IMR-90 (cell line): ENCODE data around the gene EID3. TPM values are rescaled to one million over a fixed set of nuclear protein-coding genes. Genes with fewer than 3 reads are reported as not detected.

Source experiments
- ATAC-seq: fragments of 200-7000 bp; cut with Tn5 transposase; 2 replicates; pipeline ENCODE4 v1.9.1; 2020; ENCODE audit warnings: low read depth, mild to moderate bottlenecking, moderate library complexity
- BruUV-seq: library from RNA; stranded (reverse); fragments of 400-500 nt; replicated peaks from 2 replicates; lab custom pipeline; 2021; lab: Mats Ljungman, UMichigan
- CTCF ChIA-PET: fragments of 300-600 bp; formaldehyde crosslinking; extraction: SDS; loops from one replicate; lab custom pipeline; 2021; ENCODE audit warnings: antibody characterized with exemption; lab: Yijun Ruan, JAX
- POLR2A ChIA-PET: fragments of 300-600 bp; sonication (Branson Sonifier 250); formaldehyde crosslinking; loops from one replicate; lab custom pipeline; 2022; ENCODE audit warnings: antibody characterized with exemption; ENCODE audit not compliant: unreplicated experiment; lab: Charles Lee
- DNase-seq: peaks from one replicate; pipeline ENCODE4 v3.0.0; 2013
- H2AFZ ChIP-seq: replicated peaks from 2 replicates; pipeline ENCODE3; 2013; ENCODE audit warnings: low read length, mild to moderate bottlenecking; ENCODE audit not compliant: poor library complexity
- H2AK5ac ChIP-seq: 2 replicates; pipeline ENCODE4 v1.6.1; 2013; ENCODE audit warnings: low read depth, low read length, inconsistent platforms
- H2AK9ac ChIP-seq: replicated peaks from 2 replicates; pipeline ENCODE3; 2013; ENCODE audit warnings: mild to moderate bottlenecking, low read depth, low read length, moderate library complexity; ENCODE audit not compliant: poor library complexity
- H2BK120ac ChIP-seq: 2 replicates; pipeline ENCODE4 v1.6.1; 2013; ENCODE audit warnings: low read depth, low read length, inconsistent platforms
- H2BK15ac ChIP-seq: 3 replicates; pipeline ENCODE4 v1.6.1; 2013; ENCODE audit warnings: low read depth, low read length, inconsistent platforms
- H2BK20ac ChIP-seq: 2 replicates; pipeline ENCODE4 v1.6.1; 2013; ENCODE audit warnings: low read depth, mild to moderate bottlenecking, inconsistent platforms, low read length, moderate library complexity
- H2BK5ac ChIP-seq: 2 replicates; pipeline ENCODE4 v1.6.1; 2013; ENCODE audit warnings: mild to moderate bottlenecking, low read depth, low read length, inconsistent platforms; ENCODE audit not compliant: poor library complexity, severe bottlenecking
- H3K14ac ChIP-seq: replicated peaks from 2 replicates; pipeline ENCODE4 v1.6.1; 2013; ENCODE audit warnings: low read depth, low read length, inconsistent platforms
- H3K18ac ChIP-seq: 2 replicates; pipeline ENCODE4 v1.6.1; 2013; ENCODE audit warnings: low read depth, low read length, control low read depth
- H3K23ac ChIP-seq: 2 replicates; pipeline ENCODE4 v1.6.1; 2013; ENCODE audit warnings: low read depth, low read length, inconsistent platforms
- H3K27ac ChIP-seq: 2 replicates; pipeline ENCODE4 v1.5.1; 2013; ENCODE audit warnings: mild to moderate bottlenecking, control low read depth, low read length; ENCODE audit not compliant: insufficient read depth
- H3K27me3 ChIP-seq: 2 replicates; pipeline ENCODE4 v1.6.1; 2013; ENCODE audit warnings: low read length; ENCODE audit not compliant: control insufficient read depth, insufficient read depth
- H3K36me3 ChIP-seq: 2 replicates; pipeline ENCODE4 v1.6.1; 2013; ENCODE audit warnings: low read length, mixed read lengths; ENCODE audit not compliant: control insufficient read depth, insufficient read depth
- H3K4ac ChIP-seq: 2 replicates; pipeline ENCODE4 v1.6.1; 2013; ENCODE audit warnings: low read depth, low read length, inconsistent platforms
- H3K4me1 ChIP-seq: 2 replicates; pipeline ENCODE4 v1.6.1; 2013; ENCODE audit warnings: low read length, mixed read lengths; ENCODE audit not compliant: control insufficient read depth, insufficient read depth
- H3K4me2 ChIP-seq: 2 replicates; pipeline ENCODE4 v1.6.1; 2013; ENCODE audit warnings: low read depth, mild to moderate bottlenecking, control low read depth, low read length, moderate library complexity
- H3K4me3 ChIP-seq: 2 replicates; pipeline ENCODE4 v1.5.1; 2013; ENCODE audit warnings: low read depth, mild to moderate bottlenecking, control low read depth, low read length, moderate library complexity; ENCODE audit not compliant: insufficient read depth
- H3K56ac ChIP-seq: 2 replicates; pipeline ENCODE4 v1.6.1; 2013; ENCODE audit warnings: low read length, inconsistent platforms; ENCODE audit not compliant: insufficient read depth; ENCODE audit errors: extremely low read depth
- H3K79me1 ChIP-seq, 2 experiments: 2 replicates each; pipeline ENCODE4 v1.6.1; 2013; ENCODE audit warnings: low read length in 2 of 2, inconsistent platforms in 1 of 2, low read depth in 1 of 2
- H3K9ac ChIP-seq: 2 replicates; pipeline ENCODE4 v1.6.1; 2013; ENCODE audit warnings: low read depth, low read length, control low read depth
- H3K9me1 ChIP-seq: 2 replicates; pipeline ENCODE4 v1.6.1; 2013; ENCODE audit warnings: low read length, inconsistent platforms; ENCODE audit not compliant: insufficient read depth
- H3K9me3 ChIP-seq: 2 replicates; pipeline ENCODE4 v1.6.1; 2013; ENCODE audit warnings: low read length; ENCODE audit not compliant: control insufficient read depth, insufficient read depth
- H4K20me1 ChIP-seq: 2 replicates; pipeline ENCODE4 v1.6.1; 2013; ENCODE audit warnings: low read length, inconsistent platforms; ENCODE audit not compliant: insufficient read depth
- H4K5ac ChIP-seq: 2 replicates; pipeline ENCODE4 v1.6.1; 2013; ENCODE audit warnings: mild to moderate bottlenecking, low read depth, low read length, control low read depth
- H4K8ac ChIP-seq, 2 experiments: 2 replicates each; pipeline ENCODE4 v1.6.1; 2013; ENCODE audit warnings: low read depth in 2 of 2, low read length in 2 of 2, control low read depth in 1 of 2, inconsistent platforms in 1 of 2
- H4K91ac ChIP-seq: 2 replicates; pipeline ENCODE4 v1.6.1; 2013; ENCODE audit warnings: low read depth, low read length, inconsistent platforms; ENCODE audit not compliant: insufficient read depth
- BHLHE40 ChIP-seq: fragments of 150-350 bp; IDR thresholded peaks from 2 replicates; pipeline ENCODE4 v1.6.1; 2016; ENCODE audit warnings: mild to moderate bottlenecking, low read depth, low read length
- CEBPB ChIP-seq: IDR thresholded peaks from 2 replicates; pipeline ENCODE4 v1.6.1; 2012; ENCODE audit warnings: low read depth, low read length, improper control_type of control experiment
- FOS ChIP-seq: fragments of 150-350 bp; IDR thresholded peaks from 2 replicates; pipeline ENCODE4 v1.6.1; 2016; ENCODE audit warnings: low read depth, low read length
- MAFK ChIP-seq: IDR thresholded peaks from 2 replicates; pipeline ENCODE4 v1.6.1; 2012; ENCODE audit warnings: low read depth, low read length, improper control_type of control experiment
- MAZ ChIP-seq: IDR thresholded peaks from 2 replicates; pipeline ENCODE4 v1.6.1; 2012; ENCODE audit warnings: low read depth, mild to moderate bottlenecking, low read length, improper control_type of control experiment, moderate library complexity, borderline replicate concordance
- POLR2A ChIP-seq: IDR thresholded peaks from 2 replicates; pipeline ENCODE4 v1.6.1; 2012; ENCODE audit warnings: mild to moderate bottlenecking, low read depth, low read length
- RFX5 ChIP-seq: IDR thresholded peaks from 2 replicates; pipeline ENCODE4 v1.8.0; 2012; ENCODE audit warnings: low read depth, mild to moderate bottlenecking, low read length, moderate library complexity
- SMC3 ChIP-seq: fragments of 150-350 bp; IDR thresholded peaks from 2 replicates; pipeline ENCODE4 v1.6.1; 2016; ENCODE audit warnings: low read depth, mild to moderate bottlenecking, antibody characterized with exemption, low read length, moderate library complexity
- WGBS, 2 experiments: methylation state at CpG; one replicate each; pipeline versions ENCODE4 v1.1.5 to v1.1.7; 2013; ENCODE audit warnings: missing lambda C conversion rate in 2 of 2; ENCODE audit not compliant: insufficient read length in 1 of 2; ENCODE audit errors: extremely low coverage in 2 of 2; 5-methylcytosine and 5-hydroxymethylcytosine counted together
- dilution Hi-C: fragments of 300-500 bp; cut with HindIII; formaldehyde crosslinking; loops from one replicate; pipeline ENCODE4 v1.14.3; 2018; ENCODE audit warnings: low sequenced_read_pairs; ENCODE audit not compliant: unreplicated experiment
- in situ Hi-C: fragments of 300-500 bp; cut with MboI; formaldehyde crosslinking; loops from 3 replicates; pipeline ENCODE4 v1.14.3; 2019; ENCODE audit warnings: low sequenced_read_pairs, inconsistent platforms, mixed read lengths
- intact Hi-C: fragments of 100-400 bp; cut with micrococcal nuclease; formaldehyde crosslinking; loops from 2 replicates; pipeline ENCODE4 v1.10.0; 2022
- polyA plus RNA-seq, 3 experiments: library from polyadenylated mRNA; depleted of rRNA; stranded (reverse); fragments of >200 nt; gene quantifications; 2 replicates each; pipeline ENCODE4 v1.2.3, GENCODE V29; 2012; ENCODE audit warnings: low replicate concordance in 1 of 3
- total RNA-seq: library from RNA; depleted of rRNA; stranded (reverse); fragments of >200 nt; gene quantifications from 2 replicates; pipeline ENCODE4 v1.2.3, GENCODE V29; 2012

EID3 gene
- total and polyA plus RNA-seq, 2 of the 4 experiments (the other 2 are of a cell fraction) = 2.2 to 4.1 TPM

GRCh38 chr12:104328790-104329189 lies 25.3 kb downstream of the EID3 start:
- H3K9me3 ChIP-seq = no peaks in the 10 kb centered on the region
- no peak overlapping the region for H3K4ac ChIP-seq
- no peak overlapping the region for H3K56ac ChIP-seq
- no peak overlapping the region for H3K4me3 ChIP-seq
- no peak overlapping the region for H3K4me2 ChIP-seq
- H4K91ac ChIP-seq = no peak overlapping the region
- peaks cover 17 to 38% of the 10 kb centered on the region in 2 experiments for H3K79me1 ChIP-seq
- no peak overlapping the region for H3K23ac ChIP-seq
- intact Hi-C loops (loop anchor here (10.0 kb wide), 1 partner anchor 384 kb away; no protein-coding TSS in a partner anchor), dilution Hi-C loops (no loop called here), in situ Hi-C loops (no loop called here)
- H3K4me1 ChIP-seq = no peaks in the 10 kb centered on the region
- H2BK15ac ChIP-seq = no peak overlapping the region
- ChIA-PET CTCF (no interaction called here), POLR2A (no interaction called here)
- H2BK20ac ChIP-seq = no peak overlapping the region
- peaks cover 53% of the 10 kb centered on the region for H3K36me3 ChIP-seq
- H2BK120ac ChIP-seq = no peak overlapping the region
- no peak overlapping the region for H2BK5ac ChIP-seq
- no peak for TF ChIP-seq FOS
- TF ChIP-seq CEBPB = no peak
- no peak for TF ChIP-seq BHLHE40
- no peak for TF ChIP-seq MAFK
- no peak for TF ChIP-seq RFX5
- TF ChIP-seq SMC3 = no peak
- no peak for TF ChIP-seq POLR2A
- TF ChIP-seq MAZ = no peak
- H4K5ac ChIP-seq = no peak overlapping the region
- no peak overlapping the region for H3K14ac ChIP-seq
- H2AK9ac ChIP-seq = no peak overlapping the region
- DNase-seq (no peak), ATAC-seq (no peak)
- no CpG with 5 or more reads among the region's 1 CpG for WGBS, 2 experiments
- no peak overlapping the region for H3K18ac ChIP-seq
- H3K27ac ChIP-seq = no peak overlapping the region
- H2AK5ac ChIP-seq = no peak overlapping the region
- BruUV-seq = no TSS peak
- H3K9me1 ChIP-seq = no peaks in the 10 kb centered on the region
- H3K9ac ChIP-seq = no peak overlapping the region
- H3K27me3 ChIP-seq = no peaks in the 10 kb centered on the region
- no peak overlapping the region for H2AFZ ChIP-seq
- no peak overlapping the region for H4K8ac ChIP-seq
- H4K20me1 ChIP-seq = peaks cover 20% of the 10 kb centered on the region; the same call in 1 of the 2 replicates
